KMS-11 (cell line): ENCODE measurements around the gene C4orf50.

Source experiments
- H2AFZ ChIP-seq: fragments of 200-600 bp; sonication (generic); 2 replicates; pipeline ENCODE4 v1.6.1; 2016; ENCODE audit warnings: antibody characterized with exemption, mixed run types, low read depth
- H3K27ac ChIP-seq: fragments of 200-600 bp; sonication (generic); 2 replicates; pipeline ENCODE4 v1.6.1; 2016; ENCODE audit warnings: mild to moderate bottlenecking, mixed run types
- H3K27me3 ChIP-seq: fragments of 200-600 bp; sonication (generic); 2 replicates; pipeline ENCODE4 v1.6.1; 2017; ENCODE audit warnings: mild to moderate bottlenecking, low read depth, mixed run types, moderate library complexity; ENCODE audit not compliant: insufficient read depth
- H3K36me3 ChIP-seq: fragments of 200-600 bp; sonication (generic); 2 replicates; pipeline ENCODE4 v1.6.1; 2017; ENCODE audit warnings: mild to moderate bottlenecking, mixed run types; ENCODE audit not compliant: insufficient read depth
- H3K4me1 ChIP-seq: fragments of 200-600 bp; sonication (generic); 2 replicates; pipeline ENCODE4 v1.6.1; 2016; ENCODE audit warnings: mild to moderate bottlenecking, low read depth, mixed run types; ENCODE audit not compliant: poor library complexity, severe bottlenecking
- H3K4me2 ChIP-seq: fragments of 200-600 bp; sonication (generic); 2 replicates; pipeline ENCODE4 v1.7.0; 2016; ENCODE audit warnings: mild to moderate bottlenecking, mixed run types
- H3K4me3 ChIP-seq: fragments of 200-600 bp; sonication (generic); IDR thresholded peaks from 2 replicates; pipeline ENCODE4 v1.6.1; 2017; ENCODE audit warnings: low read depth, low read length, mixed read lengths; ENCODE audit not compliant: insufficient read depth
- H3K79me2 ChIP-seq: fragments of 200-600 bp; sonication (generic); 2 replicates; pipeline ENCODE4 v1.6.1; 2016; ENCODE audit warnings: low read depth, mixed run types; ENCODE audit not compliant: insufficient read depth
- H3K9ac ChIP-seq: fragments of 200-600 bp; sonication (generic); 2 replicates; pipeline ENCODE4 v1.6.1; 2016; ENCODE audit warnings: mild to moderate bottlenecking, mixed run types
- H4K20me1 ChIP-seq: fragments of 200-600 bp; sonication (generic); 2 replicates; pipeline ENCODE4 v1.6.1; 2016; ENCODE audit warnings: mild to moderate bottlenecking, mixed run types; ENCODE audit not compliant: insufficient read depth
- CTCF ChIP-seq: fragments of 200-600 bp; sonication (generic); conservative IDR thresholded peaks from 2 replicates; pipeline ENCODE4 v1.6.1; 2017; ENCODE audit warnings: low read depth, mild to moderate bottlenecking, antibody characterized with exemption, low read length, moderate library complexity, mixed read lengths

Gene C4orf50

GRCh38 chr4:5877392-5877791 lies 140.8 kb downstream of the C4orf50 start:
- Histone ChIP-seq H3K9ac (no peak overlapping the region), H3K79me2 (no peaks in the 10 kb centered on the region), H2AFZ (no peak overlapping the region), H3K4me1 (no peaks in the 10 kb centered on the region), H4K20me1 (no peaks in the 10 kb centered on the region), H3K27ac (no peak overlapping the region), H3K4me3 (no peak overlapping the region), H3K36me3 (no peaks in the 10 kb centered on the region), H3K27me3 (no peaks in the 10 kb centered on the region; the same call in 1 of the 2 replicates), H3K4me2 (no peak overlapping the region)
- no peak for TF ChIP-seq CTCF

GRCh38 chr4:5874811-5875449 lies 143.3 kb downstream of the C4orf50 start:
- no peaks in the 10 kb centered on the region for H3K4me1 ChIP-seq
- H3K9ac ChIP-seq = no peak overlapping the region
- H3K36me3 ChIP-seq = no peaks in the 10 kb centered on the region
- H3K79me2 ChIP-seq = no peaks in the 10 kb centered on the region
- no peaks in the 10 kb centered on the region; the same call in 1 of the 2 replicates for H3K27me3 ChIP-seq
- H3K4me2 ChIP-seq = no peak overlapping the region
- TF ChIP-seq CTCF = no peak
- no peak overlapping the region for H3K27ac ChIP-seq
- no peak overlapping the region for H3K4me3 ChIP-seq
- no peak overlapping the region for H2AFZ ChIP-seq
- H4K20me1 ChIP-seq = no peaks in the 10 kb centered on the region

GRCh38 chr4:5870701-5871100 lies 147.5 kb downstream of the C4orf50 start:
- Histone ChIP-seq H3K27me3 (no peaks in the 10 kb centered on the region; the same call in 1 of the 2 replicates), H3K36me3 (no peaks in the 10 kb centered on the region), H3K4me2 (no peak overlapping the region), H3K4me1 (peaks cover 5% of the 10 kb centered on the region), H3K9ac (no peak overlapping the region), H2AFZ (no peak overlapping the region), H4K20me1 (no peaks in the 10 kb centered on the region), H3K27ac (no peak overlapping the region), H3K79me2 (no peaks in the 10 kb centered on the region), H3K4me3 (no peak overlapping the region)
- TF ChIP-seq CTCF = no peak

- Histone ChIP-seq H3K27ac (no peak overlapping the region), H3K4me2 (no peak overlapping the region), H2AFZ (no peak overlapping the region), H4K20me1 (no peaks in the 10 kb centered on the region), H3K4me1 (peaks cover 7% of the 10 kb centered on the region), H3K9ac (no peak overlapping the region), H3K79me2 (no peaks in the 10 kb centered on the region), H3K27me3 (no peaks in the 10 kb centered on the region; the same call in 1 of the 2 replicates), H3K4me3 (no peak overlapping the region), H3K36me3 (no peaks in the 10 kb centered on the region)
- TF ChIP-seq CTCF = no peak
Measured at GRCh38 chr4:5869966-5870619, 148.1 kb downstream of the C4orf50 start.
